Keratinocyte (primary cell): ENCODE data around the gene CACNA1I.

ENCODE experiments used
- CTCF ChIP-seq, 3 experiments: IDR thresholded peaks in 1 of 3; conservative IDR thresholded peaks in 1 of 3; optimal IDR thresholded peaks in 1 of 3; 2 replicates in 2 of 3; 3 replicates in 1 of 3; pipeline versions ENCODE3 to v1.5.1; 2011; ENCODE audit warnings: low read length in 3 of 3, mild to moderate bottlenecking in 3 of 3, moderate library complexity in 2 of 3, control low read depth in 1 of 3, inconsistent platforms in 1 of 3; ENCODE audit not compliant: insufficient read depth in 2 of 3; ENCODE audit errors: extremely low read depth in 1 of 3
- EZH2 ChIP-seq: IDR thresholded peaks from one replicate; pipeline ENCODE4 v1.6.1; 2012; ENCODE audit warnings: inconsistent platforms, mild to moderate bottlenecking, low read length, moderate library complexity

GRCh38 chr22:39581303-39581702 lies 10.8 kb downstream of the CACNA1I start:
- TF ChIP-seq CTCF (optimal IDR thresholded peaks at IDR 0.05 in 1 of 3, IDR thresholded peaks at IDR 0.05 in 1 of 3, conservative IDR thresholded peaks at IDR 0.05 in 1 of 3; ENCODE audit: extremely low read depth in 1 of 3, insufficient read depth in 2 of 3, low read length in 3 of 3) = no peak
- TF ChIP-seq EZH2 = no peak
